RPMI8226 (cell line): ENCODE data around the gene VPS18.

Source experiments
- DNase-seq: peaks from one replicate; pipeline ENCODE4 v3.0.0-alpha.2; 2015

VPS18 gene

GRCh38 chr15:40869686-40870085, 24.6 kb upstream of the VPS18 start:
- DNase-seq: no peak

GRCh38 chr15:40870716-40871115, 23.5 kb upstream of the VPS18 start:
- DNase-seq: no peak

GRCh38 chr15:40871749-40872617, 22.3 kb upstream of the VPS18 start:
- peak; percentile 50 for DNase-seq

GRCh38 chr15:40872791-40873693, 21.2 kb upstream of the VPS18 start:
- no peak for DNase-seq

GRCh38 chr15:40873694-40874561, 20.3 kb upstream of the VPS18 start, which contains the start of gene RHOV:
RHOV (minus strand) TSS chr15:40874234; CDS start chr15:40874139, 95 bp downstream.
- peak; percentile 62 for DNase-seq

GRCh38 chr15:40875991-40876730, 18.1 kb upstream of the VPS18 start:
- no peak for DNase-seq

- no peak for DNase-seq
Observed at GRCh38 chr15:40877694-40878093, 16.6 kb upstream of the VPS18 start.

- DNase-seq: peak; percentile 50
Observed at GRCh38 chr15:40878785-40879184, 15.5 kb upstream of the VPS18 start.

GRCh38 chr15:40879609-40880008, 14.6 kb upstream of the VPS18 start:
- DNase-seq: no peak

- DNase-seq: no peak
Observed at GRCh38 chr15:40881351-40881750, 12.9 kb upstream of the VPS18 start.

- no peak for DNase-seq
Observed at GRCh38 chr15:40886586-40886985, 7.7 kb upstream of the VPS18 start.

GRCh38 chr15:40889112-40889511, 5.1 kb upstream of the VPS18 start:
- DNase-seq: no peak

- no peak for DNase-seq
Observed at GRCh38 chr15:40891138-40891537, 3.1 kb upstream of the VPS18 start.

GRCh38 chr15:40891810-40892446, 2.3 kb upstream of the VPS18 start:
- DNase-seq: peak; percentile 72

- no peak for DNase-seq
Observed at GRCh38 chr15:40892447-40893012, 1.7 kb upstream of the VPS18 start.

GRCh38 chr15:40893019-40893670, 1.1 kb upstream of the VPS18 start:
- no peak for DNase-seq

- peak; percentile 76 for DNase-seq
Observed at GRCh38 chr15:40894681-40895448, 615 bp downstream of the VPS18 start.

GRCh38 chr15:40899536-40900207, 5.4 kb downstream of the VPS18 start:
- DNase-seq: no peak
